HepG2 (cell line): ENCODE measurements around the gene SYN1. TPM values are rescaled to one million over a fixed set of nuclear protein-coding genes. Genes with fewer than 3 reads are reported as not detected.

Experiments
- ATAC-seq: fragments of 200-7000 bp; cut with Tn5 transposase; 3 replicates; pipeline ENCODE4 v1.9.1; 2020; ENCODE audit warnings: mild to moderate bottlenecking, moderate library complexity
- BruUV-seq: library from RNA; stranded (reverse); fragments of 400-500 nt; replicated peaks from 2 replicates; lab custom pipeline; 2021; lab: Mats Ljungman, UMichigan
- CTCF ChIA-PET: fragments of 300-600 bp; formaldehyde crosslinking; extraction: SDS; loops from one replicate; lab custom pipeline; 2021; ENCODE audit warnings: low total read pairs, inconsistent platforms, low intra/inter-chr PET ratio; lab: Yijun Ruan, JAX
- POLR2A ChIA-PET: fragments of 350-600 bp; sonication (Branson Sonifier 250); formaldehyde crosslinking; loops from one replicate; lab custom pipeline; 2020; ENCODE audit warnings: antibody characterized with exemption, inconsistent platforms; lab: Yijun Ruan, JAX
- DNase-seq: peaks from one replicate; pipeline ENCODE4 v3.0.0-alpha.2; 2015; ENCODE audit warnings: low spot score
- FAIRE-seq: peaks from 3 replicates; lab custom pipeline; 2011; peaks lifted over from hg19 to GRCh38; lab: Jason Lieb, UNC
- H2AFZ ChIP-seq: one replicate; pipeline ENCODE4 v1.6.1; 2011; ENCODE audit warnings: low read length, inconsistent platforms
- H3K27ac ChIP-seq: fragments of 300-600 bp; 3 replicates; pipeline ENCODE4 v1.8.0; 2011; ENCODE audit warnings: mixed run types, mild to moderate bottlenecking, mixed read lengths, low read length, inconsistent platforms; ENCODE audit not compliant: insufficient read depth; ENCODE audit errors: extremely low read length
- H3K27me3 ChIP-seq, 2 experiments: fragments of 200-600 bp in 1 of 2; 2 replicates in 1 of 2; 3 replicates in 1 of 2; pipeline versions ENCODE4 v1.6.0 to v1.8.0; 2011; ENCODE audit warnings: low read length in 2 of 2, mild to moderate bottlenecking in 2 of 2, moderate library complexity in 2 of 2, inconsistent platforms in 1 of 2; ENCODE audit not compliant: insufficient read depth in 2 of 2, control insufficient read depth in 1 of 2
- H3K36me3 ChIP-seq, 2 experiments: fragments of 200-600 bp in 1 of 2; replicated peaks in 1 of 2; 2 replicates in 1 of 2; 3 replicates in 1 of 2; pipeline versions ENCODE4 v1.5.1 to v1.8.0; 2011; ENCODE audit warnings: low read length in 2 of 2, inconsistent platforms in 1 of 2; ENCODE audit not compliant: insufficient read depth in 2 of 2, control insufficient read depth in 1 of 2
- H3K4me1 ChIP-seq: 2 replicates; pipeline ENCODE4 v1.5.1; 2012; ENCODE audit warnings: low read length, inconsistent platforms; ENCODE audit not compliant: insufficient read depth
- H3K4me2 ChIP-seq: 2 replicates; pipeline ENCODE4 v1.6.0; 2011; ENCODE audit warnings: low read depth, low read length, inconsistent platforms
- H3K4me3 ChIP-seq, 3 experiments: fragments of 200-600 bp in 1 of 3; sonication (generic), shearing (Covaris generic) in 1 of 3; replicated peaks in 1 of 3; 2 replicates each; pipeline ENCODE4 v1.5.1; 2011 to 2016; ENCODE audit warnings: low read length in 3 of 3, inconsistent platforms in 2 of 3, low read depth in 2 of 3, mild to moderate bottlenecking in 2 of 3, control low read depth in 1 of 3, mixed read lengths in 1 of 3; ENCODE audit not compliant: insufficient read depth in 1 of 3
- H3K79me2 ChIP-seq: one replicate; pipeline ENCODE4 v1.6.1; 2011; ENCODE audit warnings: low read length, inconsistent platforms; ENCODE audit not compliant: insufficient read depth
- H3K9ac ChIP-seq: 2 replicates; pipeline ENCODE4 v1.6.0; 2011; ENCODE audit warnings: mild to moderate bottlenecking, low read depth, low read length, inconsistent platforms; ENCODE audit not compliant: insufficient read depth
- H3K9me3 ChIP-seq: 2 replicates; pipeline ENCODE4 v1.5.1; 2012; ENCODE audit warnings: mild to moderate bottlenecking, low read length
- H4K20me1 ChIP-seq: 2 replicates; pipeline ENCODE4 v1.6.0; 2011; ENCODE audit warnings: inconsistent platforms, mild to moderate bottlenecking, low read length, moderate library complexity; ENCODE audit not compliant: insufficient read depth
- AKNA ChIP-seq: sonication (generic); formaldehyde crosslinking; IDR thresholded peaks from 2 replicates; pipeline ENCODE4 v1.4.0; 2020; ENCODE audit warnings: missing genetic modification reagents, borderline replicate concordance
- DZIP1 ChIP-seq: sonication (generic); formaldehyde crosslinking; IDR thresholded peaks from 2 replicates; pipeline ENCODE4 v1.5.0; 2020; ENCODE audit warnings: mild to moderate bottlenecking, missing genetic modification reagents
- KDM5B ChIP-seq: sonication (generic); formaldehyde crosslinking; IDR thresholded peaks from 2 replicates; pipeline ENCODE4 v1.4.0; 2020; ENCODE audit warnings: missing genetic modification reagents, mild to moderate bottlenecking, borderline replicate concordance
- KDM6A ChIP-seq: IDR thresholded peaks from 2 replicates; pipeline ENCODE4 v1.6.1; 2016; ENCODE audit warnings: low read depth
- PBX3 ChIP-seq: sonication (generic); formaldehyde crosslinking; IDR thresholded peaks from 2 replicates; pipeline ENCODE4 v1.8.1; 2023; ENCODE audit warnings: missing genetic modification reagents, inconsistent platforms, borderline replicate concordance
- RNF2 ChIP-seq: fragments of 450-650 bp; conservative IDR thresholded peaks from 2 replicates; pipeline ENCODE4 v1.6.1; 2016; ENCODE audit warnings: low read depth
- TRIM24 ChIP-seq: sonication (generic); formaldehyde crosslinking; IDR thresholded peaks from 2 replicates; pipeline ENCODE4 v1.8.0; 2022; ENCODE audit warnings: mild to moderate bottlenecking, missing genetic modification reagents
- ZNF484 ChIP-seq: sonication (generic); formaldehyde crosslinking; IDR thresholded peaks from 2 replicates; pipeline ENCODE4 v1.5.1; 2020; ENCODE audit warnings: mild to moderate bottlenecking, low read depth, missing genetic modification reagents, borderline replicate concordance
- WGBS: methylation state at CpG from one replicate; pipeline ENCODE4 v1.1.6; 2017; ENCODE audit warnings: low lambda C conversion rate; 5-methylcytosine and 5-hydroxymethylcytosine counted together
- in situ Hi-C: cut with HindIII; loops from 2 replicates; pipeline ENCODE4 v1.10.0; 2017; ENCODE audit warnings: low pct_unique_long_range_greater_than_20kb; ENCODE audit not compliant: extremely low pct_ligation_motif_present
- intact Hi-C: fragments of 100-400 bp; cut with micrococcal nuclease; formaldehyde crosslinking; loops from one replicate; pipeline ENCODE4 v1.10.0; 2022; ENCODE audit not compliant: unreplicated experiment
- polyA plus RNA-seq, 8 experiments: library from polyadenylated mRNA; depleted of rRNA in 3 of 8; stranded (reverse) in 7 of 8; unstranded in 1 of 8; fragments of >200 nt; fragmentation: Illumina TruSeq in 4 of 8; extraction: Trizol in 4 of 8; gene quantifications; 2 replicates each; pipeline versions ENCODE4 v1.2.1 to v1.2.3, GENCODE V29; 2011 to 2016; ENCODE audit warnings: low read depth in 4 of 8, missing spikeins in 1 of 8, mixed read lengths in 1 of 8; ENCODE audit not compliant: insufficient read depth in 1 of 8
- total RNA-seq, 5 experiments: library from RNA; depleted of rRNA; stranded (reverse); fragments of >200 nt; fragmentation: Illumina TruSeq; extraction: Trizol; gene quantifications; 2 replicates each; pipeline ENCODE4 v1.2.3, GENCODE V29; 2016; ENCODE audit warnings: low read depth in 1 of 5

Gene SYN1
- total and polyA plus RNA-seq, 2 of the 13 experiments (the other 11 are each of a cell fraction or from before 2014, with no cell fraction given): not detected

- no peak for TF ChIP-seq KDM6A
- TF ChIP-seq KDM5B (CRISPR knock-in tag): no peak
- no peak for TF ChIP-seq TRIM24
- TF ChIP-seq PBX3: no peak
- no peak for TF ChIP-seq AKNA (CRISPR knock-in tag)
- no peak for TF ChIP-seq RNF2
- TF ChIP-seq, all 625 proteins: peak for 0
Measured at GRCh38 chrX:47539860-47540259, 79.8 kb downstream of the SYN1 start (continued).

GRCh38 chrX:47530049-47530448, 89.6 kb downstream of the SYN1 start:
- Histone ChIP-seq H3K4me2 (no peak overlapping the region), H2AFZ (no peak overlapping the region), H4K20me1 (no peaks in the 10 kb centered on the region), H3K9ac (no peak overlapping the region), H3K4me1 (no peaks in the 10 kb centered on the region), H3K4me3 (no peak overlapping the region), H3K9me3 (no peaks in the 10 kb centered on the region), H3K36me3 (no peaks in the 10 kb centered on the region), H3K27ac (no peak overlapping the region), H3K79me2 (no peaks in the 10 kb centered on the region), H3K27me3 (no peaks in the 10 kb centered on the region)
- DNase-seq (no peak), FAIRE-seq (no peak), ATAC-seq (no peak)
- POLR2A ChIA-PET: no interaction called here
- BruUV-seq: no TSS peak
- in situ Hi-C loops: no loop called here
- WGBS: 52% methylated on average over 6 of the region's 6 CpGs
- CTCF ChIA-PET: no interaction called here
- intact Hi-C loops: no loop called here
- TF ChIP-seq ZNF484 (CRISPR knock-in tag): no peak
- no peak for TF ChIP-seq DZIP1
